BLaER1 (cell line): ENCODE data around the gene CCT5.

Experiments
- H3K27ac ChIP-seq: shearing (Covaris generic); formaldehyde crosslinking; 2 replicates; pipeline ENCODE4 v1.8.1; 2022
- H3K27me3 ChIP-seq: shearing (Covaris generic); formaldehyde crosslinking; 2 replicates; pipeline ENCODE4 v1.8.1; 2022
- H3K36me3 ChIP-seq: shearing (Covaris generic); formaldehyde crosslinking; 2 replicates; pipeline ENCODE4 v1.8.1; 2022
- H3K4me1 ChIP-seq: shearing (Covaris generic); formaldehyde crosslinking; 2 replicates; pipeline ENCODE4 v1.8.1; 2022
- H3K4me2 ChIP-seq: shearing (Covaris generic); formaldehyde crosslinking; 2 replicates; pipeline ENCODE4 v1.8.1; 2022
- H3K4me3 ChIP-seq: shearing (Covaris generic); formaldehyde crosslinking; 2 replicates; pipeline ENCODE4 v1.8.1; 2022
- H3K9ac ChIP-seq: shearing (Covaris generic); formaldehyde crosslinking; 2 replicates; pipeline ENCODE4 v1.8.1; 2022
- H3K9me3 ChIP-seq: shearing (Covaris generic); formaldehyde crosslinking; 2 replicates; pipeline ENCODE4 v1.8.1; 2022
- H4K20me1 ChIP-seq: shearing (Covaris generic); formaldehyde crosslinking; 2 replicates; pipeline ENCODE4 v1.8.1; 2022
- Cebpa-rat ChIP-seq: shearing (Covaris generic); IDR thresholded peaks from 2 replicates; pipeline ENCODE4 v1.8.1; 2022

Gene CCT5

DNA sequence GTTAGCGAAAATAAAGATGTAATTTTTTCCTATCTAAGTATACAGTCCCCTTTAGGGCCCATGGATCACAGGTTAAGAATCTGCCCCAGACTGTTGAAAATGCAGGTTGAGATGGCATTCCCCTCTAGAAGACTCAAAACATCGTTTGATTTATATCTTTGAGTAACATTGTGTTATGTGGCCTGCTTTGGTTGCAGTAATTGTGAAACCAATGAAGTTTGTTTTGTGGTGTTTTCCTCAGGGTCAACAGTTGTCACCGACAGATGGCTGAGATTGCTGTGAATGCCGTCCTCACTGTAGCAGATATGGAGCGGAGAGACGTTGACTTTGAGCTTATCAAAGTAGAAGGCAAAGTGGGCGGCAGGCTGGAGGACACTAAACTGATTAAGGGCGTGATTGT is 7.8 kb downstream of the CCT5 start:
- Histone ChIP-seq H3K27me3 (no peaks in the 10 kb centered on the region), H3K36me3 (peaks cover 100% of the 10 kb centered on the region), H3K9me3 (no peaks in the 10 kb centered on the region), H3K4me3 (no peak overlapping the region), H3K27ac (no peak overlapping the region), H4K20me1 (peaks cover 100% of the 10 kb centered on the region), H3K9ac (no peak overlapping the region), H3K4me1 (peaks cover 9% of the 10 kb centered on the region), H3K4me2 (no peak overlapping the region)
- TF ChIP-seq Cebpa-rat, result no peak

GRCh38 chr5:10259899-10260298 is 9.8 kb downstream of the CCT5 start:
- Histone ChIP-seq H3K9me3 (no peaks in the 10 kb centered on the region), H3K4me3 (no peak overlapping the region), H3K4me2 (no peak overlapping the region), H3K27ac (no peak overlapping the region), H3K36me3 (peaks cover 100% of the 10 kb centered on the region), H3K4me1 (no peaks in the 10 kb centered on the region), H4K20me1 (peaks cover 100% of the 10 kb centered on the region), H3K27me3 (no peaks in the 10 kb centered on the region), H3K9ac (no peak overlapping the region)
- no peak for TF ChIP-seq Cebpa-rat

GRCh38 chr5:10261065-10261464 is 11.0 kb downstream of the CCT5 start:
- Histone ChIP-seq H3K4me1 (no peaks in the 10 kb centered on the region), H4K20me1 (peaks cover 100% of the 10 kb centered on the region), H3K4me2 (no peak overlapping the region), H3K36me3 (peaks cover 100% of the 10 kb centered on the region), H3K27me3 (no peaks in the 10 kb centered on the region), H3K27ac (no peak overlapping the region), H3K9ac (no peak overlapping the region), H3K9me3 (no peaks in the 10 kb centered on the region), H3K4me3 (no peak overlapping the region)
- TF ChIP-seq Cebpa-rat, result no peak

DNA sequence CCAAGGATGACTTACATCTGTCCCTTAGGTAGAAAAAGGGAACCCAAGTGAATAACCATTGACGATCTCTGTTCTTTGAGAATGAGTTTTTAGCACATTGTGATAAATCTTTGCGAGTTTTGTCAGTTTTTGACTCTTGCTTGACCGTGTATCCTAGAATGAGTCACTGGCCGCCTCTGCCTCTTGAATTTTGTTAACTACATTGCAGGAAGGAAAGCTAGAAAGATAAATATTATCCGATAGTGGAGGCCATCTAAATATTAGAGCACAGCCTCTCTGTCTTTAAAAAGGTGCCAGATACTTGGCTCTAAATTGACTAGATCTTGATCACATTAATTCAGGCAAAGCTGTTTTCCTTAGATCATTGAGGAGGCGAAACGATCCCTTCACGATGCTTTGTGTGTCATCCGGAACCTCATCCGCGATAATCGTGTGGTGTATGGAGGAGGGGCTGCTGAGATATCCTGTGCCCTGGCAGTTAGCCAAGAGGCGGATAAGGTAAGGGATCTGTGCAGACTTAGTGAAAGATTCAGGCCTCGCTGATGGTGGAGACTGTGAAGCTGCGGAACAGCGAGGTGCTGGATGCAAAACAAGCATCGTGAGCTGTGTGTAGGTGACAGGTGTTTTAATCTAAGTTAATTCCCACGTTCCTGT is 12.2 kb downstream of the CCT5 start:
- Histone ChIP-seq H3K4me1 (no peaks in the 10 kb centered on the region), H3K9ac (no peak overlapping the region), H4K20me1 (peaks cover 93% of the 10 kb centered on the region), H3K4me2 (no peak overlapping the region), H3K27ac (no peak overlapping the region), H3K4me3 (no peak overlapping the region), H3K36me3 (peaks cover 93% of the 10 kb centered on the region), H3K9me3 (no peaks in the 10 kb centered on the region), H3K27me3 (no peaks in the 10 kb centered on the region)
- no peak for TF ChIP-seq Cebpa-rat

DNA sequence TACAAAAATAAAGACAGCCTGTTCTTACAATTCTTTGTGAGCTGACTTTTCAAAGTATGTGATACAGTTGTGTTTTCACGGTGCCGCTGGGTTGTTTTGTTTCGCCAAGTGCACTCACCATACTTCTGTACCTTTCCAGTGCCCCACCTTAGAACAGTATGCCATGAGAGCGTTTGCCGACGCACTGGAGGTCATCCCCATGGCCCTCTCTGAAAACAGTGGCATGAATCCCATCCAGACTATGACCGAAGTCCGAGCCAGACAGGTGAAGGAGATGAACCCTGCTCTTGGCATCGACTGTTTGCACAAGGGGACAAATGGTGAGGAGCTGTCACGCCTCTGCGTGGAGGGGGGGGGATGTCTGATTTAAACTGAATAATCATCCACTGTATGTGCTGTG is 12.9 kb downstream of the CCT5 start:
- Histone ChIP-seq H3K4me1 (no peaks in the 10 kb centered on the region), H3K9me3 (no peaks in the 10 kb centered on the region), H4K20me1 (peaks cover 86% of the 10 kb centered on the region), H3K27me3 (no peaks in the 10 kb centered on the region), H3K4me3 (no peak overlapping the region), H3K36me3 (peaks cover 86% of the 10 kb centered on the region), H3K4me2 (no peak overlapping the region), H3K27ac (no peak overlapping the region), H3K9ac (no peak overlapping the region)
- TF ChIP-seq Cebpa-rat, result no peak

- peaks cover 70% of the 10 kb centered on the region for H4K20me1 ChIP-seq
- H3K27me3 ChIP-seq, result no peaks in the 10 kb centered on the region
- no peaks in the 10 kb centered on the region for H3K4me1 ChIP-seq
- no peak overlapping the region for H3K4me3 ChIP-seq
- H3K4me2 ChIP-seq, result no peak overlapping the region
- H3K36me3 ChIP-seq, result peaks cover 70% of the 10 kb centered on the region
- H3K9me3 ChIP-seq, result no peaks in the 10 kb centered on the region
- H3K9ac ChIP-seq, result no peak overlapping the region
- no peak overlapping the region for H3K27ac ChIP-seq
- TF ChIP-seq Cebpa-rat, result no peak
Observed at GRCh38 chr5:10264604-10265003, 14.5 kb downstream of the CCT5 start.

DNA sequence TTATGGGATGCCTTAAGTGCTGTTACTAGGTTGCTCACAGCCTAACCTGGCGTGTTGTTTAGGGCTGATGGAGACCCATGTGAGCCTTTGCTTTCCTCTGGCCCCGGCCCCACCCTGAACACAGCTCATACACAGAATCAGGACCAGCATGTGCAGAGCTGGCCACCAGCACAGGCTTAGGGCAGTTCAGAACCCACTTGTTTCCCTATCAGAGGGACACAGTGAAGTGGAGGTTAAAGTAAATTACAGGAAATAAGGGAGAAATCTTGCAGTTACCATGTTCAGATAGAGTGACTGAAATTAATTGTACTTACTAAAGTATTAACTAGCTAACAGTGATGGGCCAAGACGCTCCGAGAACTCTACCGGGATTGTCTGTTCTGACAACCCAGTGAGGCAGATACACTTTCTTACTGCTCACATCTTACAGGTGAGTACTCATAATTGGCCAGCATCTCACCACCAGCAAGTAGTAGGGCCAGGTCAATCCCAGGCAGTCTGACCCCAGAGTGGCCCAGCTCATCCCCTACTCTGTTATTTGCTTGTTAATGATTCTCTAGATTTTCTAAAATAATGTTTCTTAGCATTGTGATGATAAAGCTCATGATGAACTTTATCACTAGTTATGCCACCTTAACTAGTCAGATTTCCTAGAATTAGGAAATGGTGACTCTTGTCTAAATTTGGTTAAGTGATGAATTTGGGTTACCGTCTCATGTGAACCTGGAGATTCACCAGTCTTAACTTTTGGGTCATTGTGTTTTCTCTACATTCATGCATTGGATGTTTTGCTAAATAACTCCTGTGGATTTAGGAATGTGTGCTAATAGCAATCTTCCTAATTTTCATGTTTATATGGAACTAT is 15.4 kb downstream of the CCT5 start:
- Histone ChIP-seq H3K9me3 (no peaks in the 10 kb centered on the region), H4K20me1 (peaks cover 61% of the 10 kb centered on the region), H3K4me1 (no peaks in the 10 kb centered on the region), H3K4me2 (no peak overlapping the region), H3K9ac (no peak overlapping the region), H3K4me3 (no peak overlapping the region), H3K36me3 (peaks cover 61% of the 10 kb centered on the region), H3K27me3 (no peaks in the 10 kb centered on the region), H3K27ac (no peak overlapping the region)
- no peak for TF ChIP-seq Cebpa-rat

- H3K4me2 ChIP-seq, result no peak overlapping the region
- TF ChIP-seq Cebpa-rat, result no peak
- H3K4me3 ChIP-seq, result no peak overlapping the region
- no peaks in the 10 kb centered on the region for H3K9me3 ChIP-seq
- no peak overlapping the region for H3K9ac ChIP-seq
- H3K4me1 ChIP-seq, result no peaks in the 10 kb centered on the region
- no peak overlapping the region for H3K27ac ChIP-seq
- peaks cover 54% of the 10 kb centered on the region for H3K36me3 ChIP-seq
- H3K27me3 ChIP-seq, result no peaks in the 10 kb centered on the region
- H4K20me1 ChIP-seq, result peaks cover 55% of the 10 kb centered on the region
Observed at GRCh38 chr5:10266137-10266536, 16.1 kb downstream of the CCT5 start.

DNA sequence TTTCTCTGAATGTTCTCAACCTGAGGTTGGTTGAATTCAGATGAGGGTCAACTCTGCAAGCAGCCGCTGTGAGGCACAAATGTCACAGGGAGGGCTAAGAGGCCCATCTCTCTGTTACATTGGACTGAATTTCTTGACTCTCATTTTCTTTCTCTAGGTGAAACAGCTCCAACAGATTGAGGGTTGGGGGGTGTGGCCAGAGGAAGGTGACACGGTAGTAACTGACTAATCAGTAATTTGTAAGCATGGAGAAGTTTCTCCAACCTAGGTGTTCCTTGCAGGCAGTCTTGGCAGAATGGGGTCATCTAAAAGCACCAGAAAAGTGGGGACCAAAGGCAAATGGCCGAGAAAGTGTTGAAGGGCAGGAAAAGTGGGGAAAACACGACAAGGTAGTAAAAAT is 16.8 kb downstream of the CCT5 start:
- Histone ChIP-seq H3K36me3 (peaks cover 47% of the 10 kb centered on the region), H3K4me2 (no peak overlapping the region), H4K20me1 (peaks cover 48% of the 10 kb centered on the region), H3K27ac (no peak overlapping the region), H3K9me3 (no peaks in the 10 kb centered on the region), H3K4me3 (no peak overlapping the region), H3K27me3 (no peaks in the 10 kb centered on the region), H3K4me1 (peaks cover 2% of the 10 kb centered on the region; the same call in 1 of the 2 replicates), H3K9ac (no peak overlapping the region)
- TF ChIP-seq Cebpa-rat, result no peak

DNA sequence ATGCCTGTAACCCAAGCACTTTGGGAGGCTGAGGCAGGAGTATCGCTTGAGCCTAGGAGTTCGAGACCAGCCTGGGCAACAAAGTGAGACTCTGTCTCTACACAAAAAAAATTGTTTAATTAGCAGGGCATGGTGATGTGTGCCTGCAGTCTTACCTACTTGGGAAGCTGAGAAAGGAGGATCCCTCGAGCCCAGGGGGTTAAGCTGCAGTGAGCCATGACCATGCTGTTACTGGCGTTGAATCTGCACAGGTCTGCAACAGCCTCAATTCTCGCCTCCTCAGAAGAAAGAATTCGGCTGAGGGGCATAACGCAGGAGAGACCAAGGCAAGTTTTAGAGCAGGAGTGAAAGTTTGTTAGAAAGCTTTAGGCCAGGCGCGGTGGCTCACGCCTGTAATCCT is 18.0 kb downstream of the CCT5 start:
- no peak overlapping the region for H3K4me2 ChIP-seq
- H3K36me3 ChIP-seq, result peaks cover 35% of the 10 kb centered on the region
- H3K4me3 ChIP-seq, result no peak overlapping the region
- TF ChIP-seq Cebpa-rat, result no peak
- H3K9ac ChIP-seq, result no peak overlapping the region
- H4K20me1 ChIP-seq, result peaks cover 35% of the 10 kb centered on the region
- peaks cover 13% of the 10 kb centered on the region for H3K4me1 ChIP-seq
- H3K27ac ChIP-seq, result no peak overlapping the region
- peaks cover 10% of the 10 kb centered on the region for H3K9me3 ChIP-seq
- H3K27me3 ChIP-seq, result no peaks in the 10 kb centered on the region
